ENCODE data around the gene KMT2A. TPM values are rescaled to one million over a fixed set of nuclear protein-coding genes. Genes with fewer than 3 reads are reported as not detected.

Gene KMT2A
- polyA plus RNA-seq, 1 donor from 2014 or later, result 16.7 TPM

DNA sequence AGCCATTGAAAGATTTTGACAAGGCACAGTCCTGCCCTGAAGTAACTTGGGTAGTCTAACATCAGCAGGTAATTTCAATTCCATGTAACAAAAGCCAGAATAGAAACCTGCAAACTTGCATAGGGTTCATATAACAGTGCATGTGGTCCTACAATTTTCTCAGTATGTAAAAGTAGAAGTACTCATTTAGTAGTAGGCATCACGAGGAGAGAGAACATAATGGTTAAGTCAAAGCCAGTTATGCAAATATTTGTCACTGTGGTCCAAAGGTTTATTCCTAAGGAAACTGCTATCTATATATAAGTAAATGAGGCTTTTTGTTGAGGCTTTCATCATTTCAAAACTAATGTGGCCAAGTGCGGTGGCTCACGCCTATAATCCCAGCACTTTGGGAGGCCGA, 24.8 kb upstream of the KMT2A start:
- Histone ChIP-seq H3K36me3 (ENCODE audit: insufficient read depth, low read length) (no peaks in the 10 kb centered on the region), H3K79me2 (replicated peaks; ENCODE audit: insufficient read depth, low read length) (peaks cover 13% of the 10 kb centered on the region), H3K9me2 (ENCODE audit: insufficient read depth, low read length) (no peaks in the 10 kb centered on the region), H3K27ac (ENCODE audit: low read length) (no peak overlapping the region), H3K4me3 (ENCODE audit: low read length) (no peak overlapping the region), H3K27me3 (ENCODE audit: insufficient read depth, low read depth, low read length) (no peaks in the 10 kb centered on the region), H3F3A (ENCODE audit: insufficient read depth, low read length, poor library complexity, severe bottlenecking) (no peaks in the 10 kb centered on the region), H3K9me3 (ENCODE audit: low read length) (no peaks in the 10 kb centered on the region), H3K9ac (ENCODE audit: low read length) (no peak overlapping the region), H4K20me1 (ENCODE audit: insufficient read depth) (no peaks in the 10 kb centered on the region), H2AFZ (ENCODE audit: low read depth, low read length) (no peak overlapping the region), H3K4me2 (ENCODE audit: low read length) (no peak overlapping the region)
- TF ChIP-seq EP300 (conservative IDR thresholded peaks at IDR 0.05; ENCODE audit: poor library complexity, severe bottlenecking) (no peak), MXI1 (conservative IDR thresholded peaks at IDR 0.05; ENCODE audit: poor library complexity, severe bottlenecking) (no peak), POLR2AphosphoS5 (IDR thresholded peaks at IDR 0.05) (no peak), RAD21 (conservative IDR thresholded peaks at IDR 0.05) (no peak), EZH2 (IDR thresholded peaks at IDR 0.05; ENCODE audit: borderline replicate concordance, insufficient read depth, low read length, poor library complexity, severe bottlenecking) (no peak), SMC3 (conservative IDR thresholded peaks at IDR 0.05; ENCODE audit: poor library complexity) (no peak), TAF1 (IDR thresholded peaks at IDR 0.05; ENCODE audit: low read depth) (no peak)
- TF ChIP-seq, protein P1, sequence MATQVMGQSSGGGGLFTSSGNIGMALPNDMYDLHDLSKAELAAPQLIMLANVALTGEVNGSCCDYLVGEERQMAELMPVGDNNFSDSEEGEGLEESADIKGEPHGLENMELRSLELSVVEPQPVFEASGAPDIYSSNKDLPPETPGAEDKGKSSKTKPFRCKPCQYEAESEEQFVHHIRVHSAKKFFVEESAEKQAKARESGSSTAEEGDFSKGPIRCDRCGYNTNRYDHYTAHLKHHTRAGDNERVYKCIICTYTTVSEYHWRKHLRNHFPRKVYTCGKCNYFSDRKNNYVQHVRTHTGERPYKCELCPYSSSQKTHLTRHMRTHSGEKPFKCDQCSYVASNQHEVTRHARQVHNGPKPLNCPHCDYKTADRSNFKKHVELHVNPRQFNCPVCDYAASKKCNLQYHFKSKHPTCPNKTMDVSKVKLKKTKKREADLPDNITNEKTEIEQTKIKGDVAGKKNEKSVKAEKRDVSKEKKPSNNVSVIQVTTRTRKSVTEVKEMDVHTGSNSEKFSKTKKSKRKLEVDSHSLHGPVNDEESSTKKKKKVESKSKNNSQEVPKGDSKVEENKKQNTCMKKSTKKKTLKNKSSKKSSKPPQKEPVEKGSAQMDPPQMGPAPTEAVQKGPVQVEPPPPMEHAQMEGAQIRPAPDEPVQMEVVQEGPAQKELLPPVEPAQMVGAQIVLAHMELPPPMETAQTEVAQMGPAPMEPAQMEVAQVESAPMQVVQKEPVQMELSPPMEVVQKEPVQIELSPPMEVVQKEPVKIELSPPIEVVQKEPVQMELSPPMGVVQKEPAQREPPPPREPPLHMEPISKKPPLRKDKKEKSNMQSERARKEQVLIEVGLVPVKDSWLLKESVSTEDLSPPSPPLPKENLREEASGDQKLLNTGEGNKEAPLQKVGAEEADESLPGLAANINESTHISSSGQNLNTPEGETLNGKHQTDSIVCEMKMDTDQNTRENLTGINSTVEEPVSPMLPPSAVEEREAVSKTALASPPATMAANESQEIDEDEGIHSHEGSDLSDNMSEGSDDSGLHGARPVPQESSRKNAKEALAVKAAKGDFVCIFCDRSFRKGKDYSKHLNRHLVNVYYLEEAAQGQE (IDR thresholded peaks at IDR 0.05; ENCODE audit: borderline replicate concordance), result no peak
- TF ChIP-seq, protein P2, sequence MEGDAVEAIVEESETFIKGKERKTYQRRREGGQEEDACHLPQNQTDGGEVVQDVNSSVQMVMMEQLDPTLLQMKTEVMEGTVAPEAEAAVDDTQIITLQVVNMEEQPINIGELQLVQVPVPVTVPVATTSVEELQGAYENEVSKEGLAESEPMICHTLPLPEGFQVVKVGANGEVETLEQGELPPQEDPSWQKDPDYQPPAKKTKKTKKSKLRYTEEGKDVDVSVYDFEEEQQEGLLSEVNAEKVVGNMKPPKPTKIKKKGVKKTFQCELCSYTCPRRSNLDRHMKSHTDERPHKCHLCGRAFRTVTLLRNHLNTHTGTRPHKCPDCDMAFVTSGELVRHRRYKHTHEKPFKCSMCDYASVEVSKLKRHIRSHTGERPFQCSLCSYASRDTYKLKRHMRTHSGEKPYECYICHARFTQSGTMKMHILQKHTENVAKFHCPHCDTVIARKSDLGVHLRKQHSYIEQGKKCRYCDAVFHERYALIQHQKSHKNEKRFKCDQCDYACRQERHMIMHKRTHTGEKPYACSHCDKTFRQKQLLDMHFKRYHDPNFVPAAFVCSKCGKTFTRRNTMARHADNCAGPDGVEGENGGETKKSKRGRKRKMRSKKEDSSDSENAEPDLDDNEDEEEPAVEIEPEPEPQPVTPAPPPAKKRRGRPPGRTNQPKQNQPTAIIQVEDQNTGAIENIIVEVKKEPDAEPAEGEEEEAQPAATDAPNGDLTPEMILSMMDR (IDR thresholded peaks at IDR 0.05; ENCODE audit: poor library complexity, severe bottlenecking), result no peak

DNA sequence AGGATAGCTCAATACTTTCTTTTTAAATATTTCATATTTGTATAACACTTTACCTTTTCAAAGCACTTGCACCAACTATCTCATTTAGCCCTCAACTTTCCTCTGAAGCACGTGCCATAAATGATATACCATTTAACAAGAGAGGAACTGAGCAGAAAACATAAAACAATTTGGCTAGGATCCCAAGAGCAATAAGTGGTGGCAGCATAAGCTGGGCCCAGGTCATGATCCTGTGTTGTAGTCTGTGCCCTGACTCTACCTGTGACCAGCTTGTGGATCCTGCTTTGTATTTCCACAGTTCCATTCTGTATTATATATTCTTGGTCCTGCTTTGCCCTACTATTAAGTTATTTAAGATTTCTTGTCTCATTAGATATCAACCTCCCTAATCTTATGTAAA, 23.4 kb upstream of the KMT2A start:
- TF ChIP-seq, protein P2 (IDR thresholded peaks at IDR 0.05; ENCODE audit: poor library complexity, severe bottlenecking), result no peak
- TF ChIP-seq SMC3 (conservative IDR thresholded peaks at IDR 0.05; ENCODE audit: poor library complexity), result no peak
- no peak for TF ChIP-seq EZH2 (IDR thresholded peaks at IDR 0.05; ENCODE audit: borderline replicate concordance, insufficient read depth, low read length, poor library complexity, severe bottlenecking)
- TF ChIP-seq TAF1 (IDR thresholded peaks at IDR 0.05; ENCODE audit: low read depth), result no peak
- no peak for TF ChIP-seq MXI1 (conservative IDR thresholded peaks at IDR 0.05; ENCODE audit: poor library complexity, severe bottlenecking)
- TF ChIP-seq EP300 (conservative IDR thresholded peaks at IDR 0.05; ENCODE audit: poor library complexity, severe bottlenecking), result no peak
- no peak for TF ChIP-seq RAD21 (conservative IDR thresholded peaks at IDR 0.05)
- TF ChIP-seq, protein P1 (IDR thresholded peaks at IDR 0.05; ENCODE audit: borderline replicate concordance), result no peak
- no peak overlapping the region for H3K4me2 ChIP-seq (ENCODE audit: low read length)
- no peaks in the 10 kb centered on the region for H3K27me3 ChIP-seq (ENCODE audit: insufficient read depth, low read depth, low read length)
- H4K20me1 ChIP-seq (ENCODE audit: insufficient read depth), result no peaks in the 10 kb centered on the region
- H3K79me2 ChIP-seq (replicated peaks; ENCODE audit: insufficient read depth, low read length), result peaks cover 7% of the 10 kb centered on the region
- no peaks in the 10 kb centered on the region for H3K9me3 ChIP-seq (ENCODE audit: low read length)
- no peak overlapping the region for H2AFZ ChIP-seq (ENCODE audit: low read depth, low read length)
- H3F3A ChIP-seq (ENCODE audit: insufficient read depth, low read length, poor library complexity, severe bottlenecking), result no peaks in the 10 kb centered on the region
- no peak overlapping the region for H3K9ac ChIP-seq (ENCODE audit: low read length)
- H3K4me3 ChIP-seq (ENCODE audit: low read length), result no peak overlapping the region
- H3K27ac ChIP-seq (ENCODE audit: low read length), result no peak overlapping the region
- H3K9me2 ChIP-seq (ENCODE audit: insufficient read depth, low read length), result no peaks in the 10 kb centered on the region
- no peaks in the 10 kb centered on the region for H3K36me3 ChIP-seq (ENCODE audit: insufficient read depth, low read length)

All from neural cell (in vitro differentiated cells).